Prostate gland (tissue), 2 donors: ENCODE data around the gene LGALS13. TPM values are rescaled to one million over a fixed set of nuclear protein-coding genes. Genes with fewer than 3 reads are reported as not detected.
"Not testable (repeated sequence)": the region's sequence is repeated elsewhere in the genome, so short reads cannot be mapped to it uniquely, and the experiment has no call there.

Experiments used
- DNase-seq: peaks from one replicate; pipeline ENCODE4 v3.0.0-alpha.2; 2019; ENCODE audit warnings: low spot score
- H3K27ac ChIP-seq, 2 donors: fragments of 200-600 bp; sonication (generic); 2 replicates each; pipeline ENCODE4 v1.5.1; 2017 to 2019
- H3K27me3 ChIP-seq: fragments of 200-600 bp; sonication (generic); replicated peaks from 2 replicates; pipeline ENCODE4 v1.5.1; 2019; ENCODE audit not compliant: insufficient read depth
- H3K36me3 ChIP-seq, 2 donors: fragments of 200-600 bp; sonication (generic); 1 replicate in 1 of 2; 2 replicates in 1 of 2; pipeline versions ENCODE4 v1.5.1 to v1.8.1; 2017 to 2019
- H3K4me1 ChIP-seq: fragments of 200-600 bp; sonication (generic); replicated peaks from 2 replicates; pipeline ENCODE4 v1.5.1; 2019
- H3K4me3 ChIP-seq, 2 donors: fragments of 200-600 bp; sonication (generic); 2 replicates each; pipeline ENCODE4 v1.5.1; 2017 to 2019
- H3K9me3 ChIP-seq: fragments of 200-600 bp; sonication (generic); 2 replicates; pipeline ENCODE4 v1.5.1; 2017
- CTCF ChIP-seq, 4 experiments: fragments of 200-600 bp in 2 of 4; fragments of 450-650 bp in 2 of 4; sonication (generic) in 2 of 4; IDR thresholded peaks; 1 replicate in 3 of 4; 2 replicates in 1 of 4; pipeline ENCODE4 v1.5.1; 2016 to 2019; ENCODE audit warnings: antibody characterized with exemption in 4 of 4, mild to moderate bottlenecking in 2 of 4, moderate library complexity in 2 of 4
- POLR2A ChIP-seq: fragments of 450-650 bp; IDR thresholded peaks from one replicate; pipeline ENCODE4 v1.6.1; 2016; ENCODE audit warnings: antibody characterized with exemption, mild to moderate bottlenecking
- POLR2AphosphoS5 ChIP-seq: sonication (generic); formaldehyde crosslinking; IDR thresholded peaks from one replicate; pipeline ENCODE4 v1.6.1; 2017; ENCODE audit warnings: antibody characterized with exemption
- WGBS: methylation state at CpG from one replicate; pipeline ENCODE4 v1.1.5; 2018; 5-methylcytosine and 5-hydroxymethylcytosine counted together
- intact Hi-C: fragments of 100-400 bp; cut with DNase I; formaldehyde crosslinking; loops from one replicate; pipeline ENCODE4 v1.14.2; 2022
- total RNA-seq, 2 donors: library from RNA; depleted of rRNA; stranded (reverse); fragments of >200 nt; gene quantifications; one replicate each; pipeline ENCODE4 v1.1.0, GENCODE V29; 2016

LGALS13 gene
- total RNA-seq, 2 donors from 2014 or later = not detected

- intact Hi-C loops = no loop called here
- Histone ChIP-seq H3K27ac (no peak overlapping the region), H3K4me3 (no peak overlapping the region), H3K27me3 (no peaks in the 10 kb centered on the region), H3K4me1 (no peaks in the 10 kb centered on the region), H3K36me3 (no peaks in the 10 kb centered on the region), H3K9me3 (no peaks in the 10 kb centered on the region)
- no peak for DNase-seq
- no peak for TF ChIP-seq POLR2A
- no peak for TF ChIP-seq CTCF (IDR thresholded peaks at IDR 0.05)
- TF ChIP-seq POLR2AphosphoS5 = no peak
- WGBS = 76% methylated on average over 6 of the region's 6 CpGs
These were observed 5.2 kb downstream of the LGALS13 start for GRCh38 chr19:39607561-39607960.

DNA sequence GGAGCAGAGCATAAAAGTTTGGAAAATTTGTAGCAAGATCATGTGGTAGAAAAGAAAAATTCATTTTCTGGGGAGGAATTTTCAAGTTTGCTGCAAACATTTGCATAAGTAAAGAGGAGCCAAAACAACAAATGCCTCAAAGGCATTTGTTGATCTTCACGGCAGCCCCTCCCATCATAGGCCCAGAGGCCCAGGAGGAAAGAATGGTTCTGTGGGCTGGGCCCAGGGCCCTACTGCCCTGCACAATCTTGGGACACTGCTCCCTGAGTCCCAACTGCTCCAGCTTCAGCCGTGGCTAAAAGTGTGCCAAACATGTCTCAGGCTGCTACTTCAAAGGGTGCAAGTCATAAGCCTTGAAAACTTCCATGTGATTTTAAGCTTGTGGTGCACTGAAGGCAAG is 11.3 kb downstream of the LGALS13 start:
- intact Hi-C loops = no loop called here
- no peak overlapping the region for H3K27ac ChIP-seq
- H3K9me3 ChIP-seq = no peaks in the 10 kb centered on the region
- WGBS = 86% methylated on average over 2 of the region's 2 CpGs
- no peak for TF ChIP-seq CTCF (IDR thresholded peaks at IDR 0.05)
- no peak for TF ChIP-seq POLR2AphosphoS5
- TF ChIP-seq POLR2A = no peak
- H3K4me3 ChIP-seq = no peak overlapping the region
- no peaks in the 10 kb centered on the region for H3K4me1 ChIP-seq
- peaks cover 2% of the 10 kb centered on the region for H3K27me3 ChIP-seq
- no peaks in the 10 kb centered on the region for H3K36me3 ChIP-seq
- DNase-seq = no peak

- no peak for DNase-seq
- H3K27me3 ChIP-seq = peaks cover 2% of the 10 kb centered on the region
- H3K4me1 ChIP-seq = no peaks in the 10 kb centered on the region
- intact Hi-C loops = no loop called here
- no peaks in the 10 kb centered on the region for H3K9me3 ChIP-seq
- no peak overlapping the region for H3K27ac ChIP-seq
- no peaks in the 10 kb centered on the region for H3K36me3 ChIP-seq
- no peak overlapping the region for H3K4me3 ChIP-seq
- TF ChIP-seq POLR2A (no peak), POLR2AphosphoS5 (no peak), CTCF (IDR thresholded peaks at IDR 0.05) (no peak)
- 44% methylated on average over 1 of the region's 1 CpG for WGBS
These were observed 15.4 kb downstream of the LGALS13 start for GRCh38 chr19:39617745-39618144.

DNA sequence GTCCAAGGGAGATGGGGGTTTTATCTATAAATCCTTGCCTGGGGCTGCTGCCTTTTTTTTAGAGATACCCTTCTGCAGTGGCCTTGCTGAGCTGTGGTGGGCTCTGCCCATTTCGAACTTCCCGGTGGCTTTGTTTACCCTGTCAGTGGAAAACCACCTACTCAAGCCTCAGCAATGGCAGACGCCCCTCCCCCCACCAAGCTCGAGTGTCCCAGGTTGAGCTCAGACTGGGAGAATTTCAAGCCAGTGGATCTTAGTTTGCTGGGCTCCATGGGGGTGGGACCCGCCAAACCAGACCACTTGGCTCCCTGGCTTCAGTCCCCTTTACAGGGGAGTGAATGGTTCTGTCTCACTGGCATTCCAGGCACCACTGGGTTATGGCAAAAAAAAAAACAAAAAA is 21.6 kb downstream of the LGALS13 start:
- H3K36me3 ChIP-seq = no peaks in the 10 kb centered on the region
- peaks cover 6% of the 10 kb centered on the region for H3K27me3 ChIP-seq
- TF ChIP-seq POLR2AphosphoS5 = no peak
- DNase-seq = no peak
- no peak overlapping the region for H3K27ac ChIP-seq
- 29% methylated on average over 5 of the region's 5 CpGs for WGBS
- no peak overlapping the region for H3K4me3 ChIP-seq
- H3K4me1 ChIP-seq = no peaks in the 10 kb centered on the region
- H3K9me3 ChIP-seq = no peaks in the 10 kb centered on the region
- intact Hi-C loops = no loop called here

GRCh38 chr19:39627631-39628030 is 25.3 kb downstream of the LGALS13 start:
- DNase-seq, H3K9me3 ChIP-seq, H3K27ac ChIP-seq, H3K27me3 ChIP-seq, H3K36me3 ChIP-seq, H3K4me1 ChIP-seq, H3K4me3 ChIP-seq, intact Hi-C loops: not testable (repeated sequence)
- WGBS = 58% methylated on average over 2 of the region's 2 CpGs

DNA sequence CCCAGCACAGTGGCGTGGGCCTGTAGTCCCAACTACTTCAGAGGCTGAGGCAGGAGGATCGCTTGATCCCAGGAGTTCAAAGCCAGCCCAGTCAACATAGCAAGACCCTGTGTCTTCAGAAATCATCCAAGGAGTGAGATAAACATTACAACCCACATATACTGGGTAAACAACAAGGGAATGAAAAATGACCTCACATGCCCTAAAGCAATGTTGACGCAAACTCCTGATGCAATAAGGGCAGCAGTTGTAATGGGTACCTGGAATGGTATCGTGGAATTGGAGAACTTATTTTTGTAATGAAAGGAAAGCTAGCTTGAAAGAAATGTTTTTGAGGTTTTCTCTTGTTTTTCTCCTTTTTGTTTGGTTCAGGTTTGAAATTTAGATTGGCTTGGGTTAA is 28.9 kb downstream of the LGALS13 start:
- Histone ChIP-seq H3K4me3 (no peak overlapping the region), H3K27ac (no peak overlapping the region), H3K4me1 (no peaks in the 10 kb centered on the region), H3K9me3 (no peaks in the 10 kb centered on the region), H3K36me3 (no peaks in the 10 kb centered on the region), H3K27me3 (no peaks in the 10 kb centered on the region)
- intact Hi-C loops = no loop called here
- TF ChIP-seq POLR2AphosphoS5 (no peak), CTCF (IDR thresholded peaks at IDR 0.05) (no peak), POLR2A (no peak)
- 49% methylated on average over 4 of the region's 4 CpGs for WGBS
- DNase-seq = no peak
